Colonic mucosa (tissue), 4 donors: Measurements from ENCODE around the gene HEG1. TPM values are rescaled to one million over a fixed set of nuclear protein-coding genes. Genes with fewer than 3 reads are reported as not detected.

Experiments
- DNase-seq: peaks from one replicate; pipeline ENCODE4 v3.0.0-alpha.2; 2020
- H3K27ac ChIP-seq: fragments of 200-600 bp; one replicate; pipeline ENCODE4 v1.8.0; 2021
- H3K27me3 ChIP-seq: fragments of 200-600 bp; one replicate; pipeline ENCODE4 v1.8.0; 2021
- H3K36me3 ChIP-seq: fragments of 200-600 bp; one replicate; pipeline ENCODE4 v1.8.0; 2021
- H3K4me1 ChIP-seq: fragments of 200-600 bp; one replicate; pipeline ENCODE4 v1.8.0; 2021; ENCODE audit warnings: mild to moderate bottlenecking
- H3K4me3 ChIP-seq: fragments of 200-600 bp; one replicate; pipeline ENCODE4 v1.8.0; 2021
- H3K9ac ChIP-seq, 2 donors: one replicate each; pipeline ENCODE4 v1.7.0; 2013; ENCODE audit warnings: control low read depth in 2 of 2, low read depth in 2 of 2, low read length in 2 of 2
- H3K9me3 ChIP-seq: fragments of 200-600 bp; one replicate; pipeline ENCODE4 v1.8.0; 2021
- CTCF ChIP-seq: fragments of 200-600 bp; IDR thresholded peaks from one replicate; pipeline ENCODE4 v1.8.0; 2022; ENCODE audit warnings: antibody characterized with exemption, mild to moderate bottlenecking
- intact Hi-C: fragments of 100-400 bp; cut with DNase I; formaldehyde crosslinking; loops from one replicate; pipeline ENCODE4 v1.14.1; 2022
- total RNA-seq, 2 donors: library from RNA; stranded (reverse); fragmentation: NEBNext Ultra II Directional in 1 of 2; extraction: Animal tissue kit (Norgen Biotek cat#: 25700) in 1 of 2; gene quantifications; one replicate each; pipeline ENCODE4 v1.2.1, GENCODE V29; 2021
- donor health status: healthy.
- donor health status: DM: no; HTN: no; CAD: no.
- donor health status: DM: no; HTN: no; CAD: no.

The HEG1 gene
- total RNA-seq, 2 donors from 2014 or later, result 5.1 to 10.7 TPM

GRCh38 chr3:125061170-125061569, 5.4 kb upstream of the HEG1 start:
- DNase-seq, result no peak
- no peaks in the 10 kb centered on the region for H3K27me3 ChIP-seq
- H3K27ac ChIP-seq, result no peak overlapping the region
- H3K4me3 ChIP-seq, result no peak overlapping the region
- H3K4me1 ChIP-seq, result no peaks in the 10 kb centered on the region
- no peaks in the 10 kb centered on the region for H3K9me3 ChIP-seq
- intact Hi-C loops, result no loop called here
- H3K9ac ChIP-seq, result no peak overlapping the region
- no peak for TF ChIP-seq CTCF
- H3K36me3 ChIP-seq, result no peaks in the 10 kb centered on the region

DNA sequence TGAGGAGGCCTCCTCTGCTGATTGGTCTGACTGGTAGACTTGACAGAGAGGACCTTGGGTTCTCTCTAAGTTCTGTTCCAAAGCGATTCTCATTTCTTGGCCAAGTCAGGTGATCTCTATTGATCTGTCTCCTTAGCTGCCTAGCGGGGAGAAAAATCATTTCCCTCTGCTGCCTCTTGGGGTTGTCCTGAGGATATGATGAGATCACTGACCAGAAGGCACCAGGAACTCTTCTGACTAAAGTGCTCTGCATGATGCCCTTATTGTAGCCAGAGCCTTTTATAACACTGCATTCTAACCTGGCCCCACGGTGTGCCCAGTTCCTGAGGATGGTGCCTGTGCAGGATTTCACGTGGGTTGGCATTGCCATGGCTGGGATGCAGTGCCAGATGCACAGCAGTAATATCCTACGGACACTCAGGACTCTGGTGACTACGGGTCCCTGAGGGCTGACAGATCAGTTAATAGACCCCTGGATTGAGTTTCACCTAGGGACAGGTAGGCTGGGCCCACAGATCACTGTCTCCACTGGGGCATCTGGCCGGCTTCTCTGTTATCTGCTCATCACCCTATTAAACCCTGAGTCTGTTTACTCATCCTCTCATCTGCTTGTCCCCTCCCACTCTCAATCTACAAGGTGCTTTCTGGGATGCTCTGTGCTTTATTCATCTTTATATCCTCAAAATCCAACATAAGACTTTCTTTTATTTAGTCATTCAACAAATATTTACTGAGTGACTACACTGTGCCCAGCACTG, 3.9 kb upstream of the HEG1 start:
- no peaks in the 10 kb centered on the region for H3K27me3 ChIP-seq
- no peaks in the 10 kb centered on the region for H3K4me1 ChIP-seq
- no peak overlapping the region for H3K9ac ChIP-seq
- H3K36me3 ChIP-seq, result no peaks in the 10 kb centered on the region
- no peaks in the 10 kb centered on the region for H3K9me3 ChIP-seq
- TF ChIP-seq CTCF, result no peak
- intact Hi-C loops, result no loop called here
- DNase-seq, result no peak
- H3K27ac ChIP-seq, result no peak overlapping the region
- H3K4me3 ChIP-seq, result no peak overlapping the region

DNA sequence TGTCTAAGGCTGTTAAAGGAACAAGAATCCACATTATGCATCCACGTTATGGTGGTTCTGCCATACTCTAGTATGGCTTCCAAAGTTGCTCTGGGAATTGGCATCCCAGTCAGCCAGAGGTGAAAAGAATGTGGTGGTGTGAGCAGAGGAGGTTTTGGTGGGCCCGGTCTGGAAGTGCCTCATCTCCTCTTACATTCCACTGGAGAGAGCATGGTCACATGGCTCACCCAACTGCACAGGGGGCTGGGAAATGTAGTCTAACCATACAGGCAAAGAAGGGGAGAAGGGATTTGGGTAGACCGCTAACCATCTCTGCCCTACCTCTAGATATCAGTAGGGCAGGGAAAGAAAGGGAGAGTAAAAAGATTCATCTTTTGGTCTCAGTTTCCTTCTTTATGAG, 3.2 kb upstream of the HEG1 start:
- intact Hi-C loops, result no loop called here
- Histone ChIP-seq H3K4me3 (no peak overlapping the region), H3K27me3 (no peaks in the 10 kb centered on the region), H3K27ac (no peak overlapping the region), H3K4me1 (no peaks in the 10 kb centered on the region), H3K9ac (no peak overlapping the region), H3K9me3 (no peaks in the 10 kb centered on the region), H3K36me3 (no peaks in the 10 kb centered on the region)
- DNase-seq, result no peak
- no peak for TF ChIP-seq CTCF

DNA sequence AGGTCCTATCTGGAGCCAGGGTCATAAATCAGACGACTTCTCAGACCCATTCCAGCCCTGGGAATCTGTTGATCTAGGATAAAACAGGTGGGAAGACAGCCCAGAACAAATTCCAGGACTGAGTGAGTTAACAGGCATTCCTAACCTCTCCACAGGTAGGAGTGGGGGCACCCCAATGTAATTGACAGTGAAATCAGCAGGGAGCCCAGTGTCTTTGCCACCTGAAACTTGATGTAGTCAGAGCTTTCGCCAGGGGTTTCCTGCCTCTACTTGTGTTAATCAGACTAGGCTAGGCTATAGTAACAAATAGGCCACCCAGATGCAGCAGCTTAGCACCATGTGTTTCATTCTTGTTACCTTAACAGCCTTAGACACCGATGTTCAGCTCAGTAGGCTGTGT, 2.7 kb upstream of the HEG1 start:
- Histone ChIP-seq H3K27me3 (no peaks in the 10 kb centered on the region), H3K36me3 (no peaks in the 10 kb centered on the region), H3K9ac (no peak overlapping the region), H3K9me3 (no peaks in the 10 kb centered on the region), H3K4me3 (no peak overlapping the region), H3K27ac (no peak overlapping the region), H3K4me1 (no peaks in the 10 kb centered on the region)
- no peak for TF ChIP-seq CTCF
- DNase-seq, result no peak
- intact Hi-C loops, result no loop called here

DNA sequence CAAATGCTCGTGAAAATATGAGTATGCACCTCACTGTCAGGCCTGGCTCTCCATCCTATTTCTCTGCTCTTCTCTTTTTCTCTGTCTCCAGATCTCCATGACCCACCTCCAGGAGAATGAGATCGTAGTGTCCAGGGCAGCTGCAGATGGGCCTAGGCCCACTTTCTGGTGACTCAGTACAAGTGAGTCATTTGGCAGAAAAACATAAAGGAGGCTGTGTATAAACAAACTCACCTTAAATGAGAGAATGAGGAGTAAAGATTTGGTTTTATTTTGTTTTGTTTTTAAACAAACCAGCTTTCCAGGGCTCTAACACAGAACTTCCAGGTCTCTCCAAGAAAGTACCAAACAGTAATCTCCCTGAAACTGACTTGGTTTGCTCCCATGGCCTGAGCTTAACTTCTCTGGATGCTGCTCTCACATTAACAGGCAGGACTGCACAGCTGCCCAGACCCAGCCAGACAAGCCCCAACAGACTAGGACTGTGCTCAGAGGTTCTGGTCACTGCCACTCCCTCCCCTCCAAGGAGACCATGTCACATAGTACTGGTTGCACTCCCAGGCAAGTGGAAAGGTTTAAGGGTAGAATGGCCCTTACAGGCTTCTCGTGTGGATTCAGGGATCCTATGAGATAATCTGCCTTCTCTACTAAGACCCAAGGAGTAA, 1.5 kb upstream of the HEG1 start:
- intact Hi-C loops, result no loop called here
- H3K27ac ChIP-seq, result no peak overlapping the region

More for the DNA sequence above, 1.5 kb upstream of the HEG1 start:
- H3K9me3 ChIP-seq, result no peaks in the 10 kb centered on the region
- H3K27me3 ChIP-seq, result no peaks in the 10 kb centered on the region
- no peak for TF ChIP-seq CTCF
- H3K4me3 ChIP-seq, result no peak overlapping the region
- DNase-seq, result no peak
- no peaks in the 10 kb centered on the region for H3K4me1 ChIP-seq
- no peak overlapping the region for H3K9ac ChIP-seq
- H3K36me3 ChIP-seq, result no peaks in the 10 kb centered on the region
